Retinal pigment epithelial cell (primary cell): ENCODE data around the gene COL4A2.

Experiments
- DNase-seq: peaks from one replicate; pipeline ENCODE4 v3.0.0-alpha.2; 2010; ENCODE audit warnings: low read depth
- H3K4me3 ChIP-seq: 2 replicates; pipeline ENCODE4 v1.5.1; 2011; ENCODE audit warnings: mild to moderate bottlenecking, low read length, control low read depth, moderate library complexity
- TF ChIP-seq, protein P1 (sequence below): conservative IDR thresholded peaks from 2 replicates; pipeline ENCODE4 v1.5.1; 2011; ENCODE audit warnings: low read depth, low read length, control low read depth, inconsistent platforms

Gene COL4A2

DNA sequence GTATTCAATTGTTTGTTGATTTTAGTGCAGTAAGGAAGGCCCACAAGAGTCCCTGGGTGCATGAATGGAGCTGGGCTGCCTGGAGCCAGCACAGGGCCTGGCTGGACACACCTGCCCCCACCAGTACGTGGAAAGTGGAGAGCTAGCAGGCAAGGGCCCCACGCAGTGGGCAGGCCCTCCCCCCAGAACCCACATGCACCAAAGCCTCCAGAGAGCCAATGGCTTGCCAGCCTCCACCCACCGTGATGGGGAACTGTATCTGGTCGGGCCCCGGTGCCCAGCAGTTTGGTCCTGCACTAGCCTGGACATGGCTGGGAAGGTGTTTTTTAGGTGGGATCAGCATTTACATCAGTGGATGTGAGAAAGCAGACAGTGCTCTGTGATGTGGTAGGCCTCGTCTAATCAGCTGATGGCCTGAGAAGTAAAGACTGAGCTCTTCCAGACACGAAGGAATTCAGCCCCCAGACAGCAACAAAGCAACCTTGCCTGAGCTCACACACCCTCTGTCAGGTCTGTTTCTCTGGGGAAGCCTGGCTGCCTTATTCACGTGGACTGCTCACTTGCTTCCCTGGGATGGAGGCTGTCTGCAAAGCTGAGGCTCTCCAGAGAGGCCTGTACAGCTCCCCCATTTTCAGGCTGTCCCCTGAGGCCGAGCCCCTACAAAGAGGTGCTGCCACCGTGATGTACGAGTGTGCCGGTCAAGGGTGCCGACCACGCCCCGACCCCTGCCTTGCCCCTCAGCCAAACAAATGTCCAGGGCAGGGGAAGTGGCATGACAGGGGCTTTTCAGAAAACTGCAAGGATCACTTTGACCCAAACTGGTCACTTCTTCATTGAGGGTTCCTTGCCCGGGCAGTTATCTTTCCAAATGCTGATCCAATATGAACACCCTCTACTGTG, 226.9 kb downstream of the COL4A2 start:
- DNase-seq: no peak
- H3K4me3 ChIP-seq: no peak overlapping the region
- TF ChIP-seq, protein P1, sequence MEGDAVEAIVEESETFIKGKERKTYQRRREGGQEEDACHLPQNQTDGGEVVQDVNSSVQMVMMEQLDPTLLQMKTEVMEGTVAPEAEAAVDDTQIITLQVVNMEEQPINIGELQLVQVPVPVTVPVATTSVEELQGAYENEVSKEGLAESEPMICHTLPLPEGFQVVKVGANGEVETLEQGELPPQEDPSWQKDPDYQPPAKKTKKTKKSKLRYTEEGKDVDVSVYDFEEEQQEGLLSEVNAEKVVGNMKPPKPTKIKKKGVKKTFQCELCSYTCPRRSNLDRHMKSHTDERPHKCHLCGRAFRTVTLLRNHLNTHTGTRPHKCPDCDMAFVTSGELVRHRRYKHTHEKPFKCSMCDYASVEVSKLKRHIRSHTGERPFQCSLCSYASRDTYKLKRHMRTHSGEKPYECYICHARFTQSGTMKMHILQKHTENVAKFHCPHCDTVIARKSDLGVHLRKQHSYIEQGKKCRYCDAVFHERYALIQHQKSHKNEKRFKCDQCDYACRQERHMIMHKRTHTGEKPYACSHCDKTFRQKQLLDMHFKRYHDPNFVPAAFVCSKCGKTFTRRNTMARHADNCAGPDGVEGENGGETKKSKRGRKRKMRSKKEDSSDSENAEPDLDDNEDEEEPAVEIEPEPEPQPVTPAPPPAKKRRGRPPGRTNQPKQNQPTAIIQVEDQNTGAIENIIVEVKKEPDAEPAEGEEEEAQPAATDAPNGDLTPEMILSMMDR: no peak

DNA sequence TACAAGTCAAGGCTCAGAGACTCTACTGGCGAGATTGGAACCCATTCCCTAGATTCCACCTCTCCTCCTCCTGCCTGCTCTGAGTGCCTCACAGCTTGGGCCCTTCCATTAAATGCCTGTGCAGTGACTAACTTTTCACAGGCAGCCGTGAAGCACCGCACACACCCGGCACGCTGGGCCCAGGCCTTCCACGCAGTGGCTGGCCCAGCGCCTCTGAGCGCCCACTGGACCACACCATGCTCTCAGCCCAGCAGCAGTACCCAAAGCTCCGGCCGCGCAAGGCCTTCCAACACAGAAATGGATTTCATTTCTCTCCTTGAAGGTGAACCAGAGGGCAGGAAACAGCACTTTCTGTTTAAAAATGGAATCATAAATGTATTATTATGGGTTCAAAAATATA, 228.4 kb downstream of the COL4A2 start:
- H3K4me3 ChIP-seq: no peak overlapping the region
- TF ChIP-seq, protein P1: no peak
- no peak for DNase-seq

DNA sequence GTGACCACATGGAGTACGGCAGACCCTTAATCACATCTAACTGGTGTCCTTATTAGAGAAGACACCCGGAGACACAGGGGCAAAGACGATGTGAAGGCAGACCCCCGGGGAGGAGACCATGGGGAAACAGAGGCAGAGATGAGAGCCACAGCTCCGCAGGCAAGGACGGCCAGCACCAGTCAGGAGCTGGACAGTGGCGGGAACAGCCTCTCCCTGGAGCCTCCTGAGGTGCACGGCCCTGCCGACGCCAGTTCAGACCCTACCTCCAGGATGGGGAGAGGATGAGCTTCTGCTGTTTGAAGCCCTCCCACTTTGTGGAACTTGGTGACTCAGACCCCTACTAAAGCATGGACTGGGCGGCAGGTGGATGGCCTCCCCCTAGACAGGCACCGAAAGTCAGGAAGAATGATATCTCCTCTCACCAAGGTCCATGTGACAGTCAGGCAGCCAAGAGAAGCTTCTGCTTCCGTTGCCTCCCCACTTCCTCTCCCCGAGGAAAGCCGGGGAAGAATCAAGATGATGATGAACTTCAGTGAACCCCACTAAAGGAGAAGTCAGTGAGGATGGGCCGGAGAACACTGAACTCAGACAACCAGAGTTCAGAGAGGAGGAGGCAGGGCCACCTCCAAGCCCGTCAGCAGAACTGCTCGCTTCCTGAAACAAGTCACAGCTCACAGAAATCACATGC, 229.1 kb downstream of the COL4A2 start:
- no peak for DNase-seq
- TF ChIP-seq, protein P1: no peak
- H3K4me3 ChIP-seq: no peak overlapping the region

DNA sequence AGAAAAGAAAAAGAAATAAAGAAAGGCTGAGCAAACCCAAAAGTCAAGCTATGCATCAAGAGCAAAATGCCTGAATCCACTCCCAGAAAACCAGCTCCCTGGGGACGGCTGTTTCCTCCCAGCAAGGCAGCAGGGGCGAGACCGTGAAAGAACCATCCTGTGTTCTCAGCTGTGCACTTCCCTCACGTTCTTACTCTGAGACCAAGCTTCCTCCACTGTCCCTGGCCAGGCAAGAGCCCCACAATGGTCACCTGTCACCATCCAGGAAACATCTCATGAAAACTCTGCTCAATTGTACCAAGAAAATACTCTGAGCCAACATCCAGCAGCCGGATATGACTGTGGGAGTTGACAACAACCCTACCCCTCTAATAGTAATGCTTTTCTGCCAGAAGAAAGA, 231.5 kb downstream of the COL4A2 start:
- TF ChIP-seq, protein P1: no peak
- DNase-seq: no peak
- no peak overlapping the region for H3K4me3 ChIP-seq

DNA sequence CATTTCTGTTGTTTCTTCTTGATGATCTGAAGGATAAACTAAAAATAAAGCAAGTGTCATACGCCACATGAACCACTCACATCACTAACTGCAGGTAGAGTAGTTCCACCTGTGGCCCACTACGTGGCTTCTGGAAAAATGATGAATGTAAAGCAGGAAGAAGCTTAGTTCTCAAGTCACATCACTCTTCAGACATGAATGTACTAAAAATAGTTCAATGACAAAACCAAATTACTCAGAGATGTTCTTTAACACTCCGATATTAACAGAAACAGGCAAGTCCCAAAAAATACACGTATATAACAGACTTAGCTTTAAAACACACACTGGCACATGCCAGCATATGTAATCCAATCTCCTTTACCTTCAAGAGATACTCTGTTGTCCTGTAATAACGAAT, 232.8 kb downstream of the COL4A2 start:
- no peak for DNase-seq
- H3K4me3 ChIP-seq: no peak overlapping the region
- TF ChIP-seq, protein P1: no peak

DNA sequence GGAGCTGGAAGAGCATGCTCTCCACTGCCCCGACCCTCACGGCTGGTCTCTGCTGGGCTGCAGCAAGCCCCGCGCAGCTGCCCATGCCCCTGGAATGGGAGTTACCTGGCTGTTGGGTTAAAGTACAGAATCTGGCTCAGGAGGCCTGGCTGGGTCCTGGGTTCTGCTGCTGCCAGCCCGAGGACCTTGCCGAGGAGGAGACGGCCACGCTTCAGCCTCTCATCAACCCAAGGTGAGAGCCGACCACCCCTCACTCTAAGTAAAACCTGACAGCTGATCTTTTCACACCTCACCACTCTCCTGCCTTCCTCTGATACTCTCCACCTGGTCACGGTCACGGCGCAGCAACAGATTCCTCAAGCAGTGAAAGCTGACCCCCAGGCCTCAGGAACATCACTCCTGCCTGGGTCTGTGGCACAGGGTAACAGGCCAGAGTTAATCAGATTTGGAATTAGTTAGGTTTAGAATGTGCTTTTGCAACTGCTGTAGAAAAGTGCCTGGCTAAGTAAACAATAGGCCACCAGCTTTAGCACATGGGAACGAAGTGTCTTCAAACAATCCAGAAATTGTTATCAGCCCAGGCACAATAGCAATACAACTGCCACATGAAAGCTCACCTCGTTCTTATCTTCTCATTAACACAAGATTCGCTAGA, 233.9 kb downstream of the COL4A2 start:
- no peak for DNase-seq
- no peak overlapping the region for H3K4me3 ChIP-seq
- TF ChIP-seq, protein P1: no peak
